Stimulated activated CD4-positive, alpha-beta T cell treated with anti-CD3 and anti-CD28 coated beads, Interleukin-12 subunit alpha, Interleukin-12 subunit beta, amount 100 ng/mL, for 24 hours (primary cell): Measurements from ENCODE around the gene SIAE.

Source experiments
- DNase-seq, 2 experiments: peaks; one replicate each; pipeline ENCODE4 v3.0.0-alpha.2; 2020; ENCODE audit warnings: low read depth in 2 of 2

Gene SIAE, protein sequence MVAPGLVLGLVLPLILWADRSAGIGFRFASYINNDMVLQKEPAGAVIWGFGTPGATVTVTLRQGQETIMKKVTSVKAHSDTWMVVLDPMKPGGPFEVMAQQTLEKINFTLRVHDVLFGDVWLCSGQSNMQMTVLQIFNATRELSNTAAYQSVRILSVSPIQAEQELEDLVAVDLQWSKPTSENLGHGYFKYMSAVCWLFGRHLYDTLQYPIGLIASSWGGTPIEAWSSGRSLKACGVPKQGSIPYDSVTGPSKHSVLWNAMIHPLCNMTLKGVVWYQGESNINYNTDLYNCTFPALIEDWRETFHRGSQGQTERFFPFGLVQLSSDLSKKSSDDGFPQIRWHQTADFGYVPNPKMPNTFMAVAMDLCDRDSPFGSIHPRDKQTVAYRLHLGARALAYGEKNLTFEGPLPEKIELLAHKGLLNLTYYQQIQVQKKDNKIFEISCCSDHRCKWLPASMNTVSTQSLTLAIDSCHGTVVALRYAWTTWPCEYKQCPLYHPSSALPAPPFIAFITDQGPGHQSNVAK

GRCh38 chr11:124673333-124674167, at the start of gene SIAE, which contains the start of gene SPA17:
SIAE (minus strand) TSS chr11:124673739; CDS start chr11:124673708, 31 bp downstream.
SPA17 (plus strand) TSS chr11:124673904; CDS start chr11:124675265, 1,361 bp downstream.
- peak; percentile 77 to 92 for DNase-seq

DNA sequence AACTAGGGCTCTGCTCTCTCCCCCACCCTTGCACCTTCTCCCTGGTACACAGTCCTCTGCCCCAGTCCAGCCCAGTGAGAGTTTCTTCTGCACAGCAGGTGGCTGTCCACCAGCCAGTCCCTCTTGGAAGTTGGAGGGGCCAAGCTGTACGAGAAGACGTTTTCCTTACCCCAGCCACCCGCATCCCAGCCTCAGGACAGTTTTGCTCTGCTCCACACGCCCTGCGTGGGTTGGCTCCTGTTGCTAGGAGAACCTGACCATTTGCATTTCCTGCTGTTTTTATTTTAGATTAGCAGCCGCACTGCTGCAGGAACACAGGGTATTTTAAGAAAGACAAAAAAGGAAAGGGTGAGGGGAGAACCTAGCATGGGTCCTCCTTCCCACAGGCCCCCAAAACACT, 48.6 kb upstream of the SIAE start:
- no peak for DNase-seq

- no peak for DNase-seq
These were observed 46.0 kb upstream of the SIAE start for GRCh38 chr11:124719534-124719933.

DNA sequence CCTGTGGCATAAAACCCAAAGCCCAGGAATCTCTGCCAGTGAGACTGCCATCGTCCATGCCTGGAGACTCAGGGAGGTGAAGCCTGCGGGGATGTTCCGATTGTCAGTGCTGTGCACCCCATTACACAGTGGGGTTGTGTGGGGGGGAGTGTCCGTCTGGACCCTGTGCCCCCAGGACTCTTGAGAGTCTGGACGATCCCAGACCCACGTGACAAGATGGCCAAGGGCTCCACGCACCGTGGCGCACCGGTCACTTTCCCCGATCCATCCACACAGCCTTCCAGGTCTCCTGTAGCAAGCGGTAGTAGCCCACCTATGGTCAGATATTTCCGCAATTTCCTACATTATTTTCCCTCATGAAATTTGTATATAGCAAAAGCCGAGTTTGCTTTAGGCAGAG, 45.3 kb upstream of the SIAE start:
- DNase-seq: no peak

DNA sequence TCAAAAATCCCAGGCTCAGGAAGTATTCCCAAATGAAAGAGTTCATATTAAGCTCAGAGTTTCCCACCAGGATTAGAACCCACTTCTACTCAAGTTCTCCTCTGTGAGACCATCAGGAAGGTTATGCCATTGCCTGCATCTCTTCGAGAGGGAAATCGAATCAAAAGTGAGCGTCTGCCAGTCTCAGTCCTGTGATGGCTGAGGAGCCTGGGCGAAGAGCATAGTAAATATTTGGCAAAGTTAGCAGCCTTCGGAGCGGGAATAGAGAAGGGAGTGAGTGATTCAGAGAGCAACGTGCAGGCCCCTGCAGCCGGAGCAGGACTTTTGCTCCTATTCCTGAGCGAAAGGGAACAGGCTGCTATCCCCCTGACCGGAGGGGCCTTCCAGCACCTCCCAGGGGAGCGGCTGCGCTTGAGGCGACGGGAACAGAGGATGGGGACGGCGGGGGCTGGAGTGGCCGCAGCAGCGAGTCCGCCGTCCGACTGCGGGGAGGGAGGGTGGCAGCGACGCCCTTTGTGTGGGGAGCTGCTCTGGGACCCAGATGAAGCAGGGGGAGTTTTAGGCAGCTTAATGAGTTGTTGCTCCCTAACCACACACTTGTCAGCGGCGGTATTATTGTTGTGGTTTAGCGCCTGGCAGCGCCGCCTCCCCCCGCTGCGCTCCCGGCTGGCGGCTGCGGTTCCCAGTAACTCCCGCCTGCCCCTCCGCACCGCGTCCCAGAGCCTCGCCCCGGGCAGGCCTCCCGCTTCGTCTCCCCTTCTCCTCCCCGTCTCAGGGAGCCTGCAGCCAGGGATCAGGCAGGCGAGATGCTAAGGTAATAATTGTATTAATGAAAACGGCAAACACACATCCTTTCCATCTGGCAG, 44.5 kb upstream of the SIAE start:
- DNase-seq: no peak

DNA sequence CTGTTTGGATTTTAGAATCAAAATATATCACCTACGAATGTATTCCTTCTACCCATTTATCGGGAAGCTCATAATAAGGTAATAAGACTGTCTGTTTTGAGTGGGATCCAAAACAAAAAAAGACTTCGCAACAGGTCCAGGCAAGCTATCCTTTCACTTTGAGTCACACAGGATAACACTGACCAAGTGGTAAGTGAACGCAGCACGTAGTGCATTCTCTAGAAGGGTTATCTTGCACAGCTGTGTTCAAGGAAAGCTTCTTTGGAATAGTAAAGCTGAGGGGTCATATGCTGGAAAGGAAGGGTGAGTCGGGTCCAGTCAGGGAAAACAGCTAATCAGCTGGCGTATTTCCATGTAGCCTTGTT, 43.9 kb upstream of the SIAE start:
- DNase-seq: no peak

DNA sequence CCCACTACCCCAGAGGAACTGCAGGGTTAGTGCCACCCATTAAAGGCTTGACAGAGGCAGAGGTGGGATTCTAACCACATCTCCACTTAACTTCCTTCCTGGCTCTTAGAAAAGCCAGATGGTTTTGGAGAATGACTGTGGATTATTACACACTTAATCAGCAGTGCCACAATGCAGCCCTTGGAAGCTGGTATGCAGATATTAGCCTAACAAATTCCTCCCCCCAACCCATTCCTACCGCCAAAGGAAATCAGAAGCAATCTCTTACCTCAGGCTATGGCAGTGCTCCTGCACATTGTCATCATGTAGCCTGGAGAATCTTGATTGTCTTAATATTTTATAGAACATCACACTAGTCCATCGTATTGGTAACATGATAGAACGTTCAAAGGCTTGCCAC, 43.1 kb upstream of the SIAE start:
- DNase-seq: no peak

- DNase-seq: no peak
These were observed 38.9 kb upstream of the SIAE start for GRCh38 chr11:124712392-124712791.

GRCh38 chr11:124707829-124708228, 34.3 kb upstream of the SIAE start:
- no peak for DNase-seq

DNA sequence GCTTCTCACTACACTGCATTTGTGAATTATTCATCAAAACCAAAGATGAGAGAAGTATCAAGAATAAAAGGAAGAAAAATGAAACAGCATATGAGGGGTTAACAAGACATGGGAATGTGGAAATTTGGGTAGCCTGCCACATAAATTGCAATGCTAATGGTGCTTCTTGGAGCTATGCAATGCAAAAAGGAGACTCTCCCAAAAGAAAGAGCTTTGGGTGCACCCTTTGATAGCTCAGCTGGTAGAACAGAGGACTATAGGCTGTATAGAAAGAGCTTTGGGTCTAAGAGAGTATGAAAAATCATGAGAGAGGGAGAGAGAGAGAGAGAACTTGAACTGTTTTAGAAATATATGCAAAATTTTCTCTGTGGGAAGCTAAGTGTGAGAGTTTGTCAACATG, 26.5 kb upstream of the SIAE start:
- DNase-seq: no peak

DNA sequence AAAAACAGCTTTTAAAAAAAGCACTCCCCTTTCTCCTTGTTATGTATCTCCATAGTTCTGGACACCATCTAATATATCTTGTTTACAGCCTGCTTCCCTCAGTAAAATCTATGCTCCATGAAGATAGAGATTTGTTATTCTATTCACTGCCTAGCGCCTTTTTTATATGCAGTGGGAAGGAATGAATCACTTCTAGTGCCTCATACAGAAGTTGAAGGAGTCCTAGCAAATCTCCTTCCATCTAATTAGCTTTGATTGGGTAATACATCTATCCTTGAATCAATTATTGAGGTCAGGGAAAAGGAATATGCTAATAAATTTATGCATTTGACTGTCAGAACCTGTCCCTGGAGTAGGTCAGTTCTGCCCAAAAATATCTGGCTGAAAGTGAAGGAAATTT, 26.0 kb upstream of the SIAE start:
- no peak for DNase-seq

- DNase-seq: no peak
These were observed 19.6 kb upstream of the SIAE start for GRCh38 chr11:124693142-124693541.

DNA sequence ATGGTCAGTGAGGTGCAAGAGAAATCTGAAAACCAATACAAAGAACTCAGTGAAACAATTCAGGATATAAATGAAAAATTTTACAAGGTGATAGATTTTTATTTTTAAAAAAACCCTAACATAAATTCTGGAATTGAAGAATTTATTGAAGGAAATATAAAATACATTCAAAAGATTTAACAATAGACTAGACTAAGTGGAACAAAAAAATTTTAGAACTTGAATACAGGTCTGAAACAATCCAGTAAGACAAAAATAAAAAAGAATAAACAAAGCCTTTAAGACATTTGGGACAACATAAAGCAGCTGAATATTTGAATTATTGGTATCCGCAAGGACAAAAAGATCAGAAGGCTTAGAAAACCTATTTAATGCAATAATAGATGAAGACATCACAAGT, 8.9 kb upstream of the SIAE start:
- no peak for DNase-seq

DNA sequence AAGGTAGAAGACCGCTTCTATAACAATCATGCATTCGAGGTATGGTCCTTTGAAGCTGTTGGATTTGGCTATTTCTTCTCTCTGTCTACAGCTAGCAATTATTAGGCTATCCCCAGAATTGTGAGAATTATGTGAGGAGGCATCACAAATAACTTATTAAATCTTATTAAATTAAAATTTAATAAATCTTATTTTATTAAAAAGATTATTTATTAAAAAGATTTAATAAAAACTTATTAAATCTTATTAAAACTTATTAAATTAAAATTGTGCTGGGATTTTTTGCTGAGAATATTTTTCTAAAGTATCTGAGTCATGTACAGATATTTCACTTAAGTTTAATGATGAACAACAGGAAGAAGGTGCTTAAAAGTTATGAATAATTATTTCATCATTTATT, 7.9 kb upstream of the SIAE start:
- DNase-seq: no peak

- no peak for DNase-seq
These were observed 4.9 kb upstream of the SIAE start for GRCh38 chr11:124678416-124678815.

DNA sequence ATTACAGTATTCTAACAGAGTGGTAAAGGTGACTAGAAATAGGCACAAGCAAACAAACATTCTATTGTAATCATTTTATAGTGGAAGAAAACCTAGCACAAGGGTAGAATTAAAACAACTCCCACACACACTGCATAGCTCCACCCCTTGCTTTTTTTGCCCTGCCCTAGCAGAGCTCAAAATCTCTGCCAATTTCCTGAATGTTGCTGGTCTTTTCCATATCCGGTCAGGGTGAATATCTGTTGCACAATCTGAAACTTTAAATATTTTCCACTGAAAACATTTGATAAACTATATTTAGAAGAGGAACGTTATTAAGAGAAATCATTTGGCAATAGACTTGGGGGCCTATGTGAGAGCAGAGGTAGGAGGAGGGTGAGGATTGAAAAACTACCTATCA, 2.8 kb upstream of the SIAE start:
- no peak for DNase-seq

GRCh38 chr11:124674571-124674970, 1.0 kb upstream of the SIAE start:
- no peak for DNase-seq

- DNase-seq: no peak
These were observed 604 bp upstream of the SIAE start for GRCh38 chr11:124674168-124674517.

DNA sequence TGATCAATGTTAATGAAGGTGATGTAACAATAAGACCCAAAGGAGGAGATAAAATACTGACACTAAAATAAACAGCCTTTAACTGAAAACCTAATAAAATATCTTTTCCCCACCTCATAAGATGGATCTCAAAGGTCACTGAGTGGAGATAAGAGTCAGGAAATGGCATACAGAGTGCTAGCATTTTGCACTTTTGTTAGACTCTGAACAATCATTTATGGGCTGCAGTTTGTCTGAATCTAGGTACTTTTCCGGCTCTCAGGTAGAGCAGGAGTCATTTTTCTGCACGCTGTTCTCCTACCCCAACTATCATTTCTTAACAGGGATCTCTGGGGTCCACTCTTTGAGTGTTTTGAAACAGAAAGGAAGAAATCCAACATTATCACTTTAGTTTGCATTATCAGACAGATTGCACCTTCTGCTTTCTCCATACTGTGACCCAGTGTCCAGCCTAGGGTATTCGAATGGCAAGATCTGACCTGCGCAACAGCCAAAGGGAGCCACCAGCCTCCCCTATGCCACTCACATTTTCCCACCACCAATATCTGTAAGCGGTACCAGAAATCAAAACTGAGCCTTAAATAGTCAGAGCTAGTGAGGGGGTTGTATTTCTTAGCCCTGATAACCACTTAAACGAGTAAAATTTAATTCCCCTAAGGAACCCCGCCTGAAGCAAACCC, 863 bp downstream of the SIAE start:
- no peak for DNase-seq

DNA sequence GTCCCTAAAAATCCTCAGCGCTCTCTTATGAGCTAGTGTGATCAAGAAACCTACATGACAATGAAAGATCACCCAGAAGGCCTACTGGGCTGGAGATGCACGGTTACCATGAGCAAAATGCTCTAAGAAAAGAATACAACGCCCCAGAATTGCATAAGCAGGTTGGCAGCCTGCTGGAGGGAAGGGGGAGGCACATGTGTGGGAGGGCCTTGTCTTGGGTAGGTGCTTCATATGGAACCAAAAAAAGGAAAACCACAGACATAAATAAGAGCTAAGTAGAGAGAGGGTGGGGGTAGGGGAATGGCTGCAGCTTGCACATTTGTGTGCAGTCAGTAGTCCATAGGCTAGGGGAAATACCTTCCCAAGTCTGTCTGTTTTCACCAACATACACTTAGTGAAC, 2.8 kb downstream of the SIAE start:
- no peak for DNase-seq

DNA sequence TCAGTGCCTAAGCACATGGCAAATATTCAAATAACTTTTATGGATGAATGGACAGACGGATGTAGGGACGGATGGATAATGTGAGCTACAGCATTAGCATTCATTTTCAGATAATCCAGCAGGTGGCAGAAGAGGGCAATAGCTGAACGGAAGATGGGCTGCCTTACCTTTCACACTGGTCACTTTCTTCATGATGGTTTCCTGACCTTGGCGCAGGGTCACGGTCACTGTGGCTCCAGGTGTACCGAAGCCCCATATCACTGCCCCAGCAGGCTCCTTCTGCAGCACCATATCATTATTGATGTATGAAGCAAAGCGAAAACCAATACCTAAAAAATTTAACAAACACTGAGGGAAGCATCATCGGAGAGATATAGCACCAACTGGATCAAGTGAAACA, 4.3 kb downstream of the SIAE start:
- no peak for DNase-seq
